GM21528 (cell line): ENCODE measurements around the gene NEK9.
"Not testable (repeated sequence)": the region's sequence is repeated elsewhere in the genome, so short reads cannot be mapped to it uniquely, and the experiment has no call there.

Source experiments
- ATAC-seq: cut with Tn5 transposase; IDR thresholded peaks from one replicate; pipeline ENCODE4 v1.9.1; 2021; ENCODE audit warnings: mild to moderate bottlenecking, moderate library complexity; ENCODE audit not compliant: unreplicated experiment, low FRiP score

Gene NEK9

DNA sequence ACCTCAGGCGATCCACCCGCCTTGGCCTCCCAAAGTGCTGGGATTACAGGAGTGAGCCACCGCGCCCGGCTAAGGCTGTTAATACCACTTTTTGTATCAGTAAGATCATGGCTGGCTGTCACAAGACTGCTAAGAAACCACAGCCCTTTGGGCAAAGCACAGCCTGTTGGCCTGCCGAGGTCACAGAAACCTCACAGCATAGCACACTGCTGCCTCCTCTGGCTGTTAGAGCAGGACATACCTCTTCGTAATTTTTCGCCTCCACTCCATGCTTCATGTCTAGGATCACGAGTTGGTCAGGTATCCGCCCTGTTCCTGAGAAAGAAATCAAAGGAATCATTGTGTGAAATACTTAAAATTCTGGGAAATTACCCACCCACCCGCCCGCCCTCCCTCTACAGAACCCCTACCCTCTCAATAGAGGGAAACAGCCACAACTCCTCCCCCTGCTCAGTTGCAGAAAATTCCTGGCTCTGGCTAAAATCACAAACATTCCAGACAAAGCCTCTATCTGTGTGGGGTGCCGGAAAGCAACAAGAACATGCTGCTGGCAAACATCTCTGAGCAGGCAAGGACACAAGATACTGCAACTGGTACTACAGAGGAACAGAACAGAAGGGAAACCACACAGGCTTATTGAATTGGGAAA, 20.7 kb upstream of the NEK9 start:
- no peak for ATAC-seq

DNA sequence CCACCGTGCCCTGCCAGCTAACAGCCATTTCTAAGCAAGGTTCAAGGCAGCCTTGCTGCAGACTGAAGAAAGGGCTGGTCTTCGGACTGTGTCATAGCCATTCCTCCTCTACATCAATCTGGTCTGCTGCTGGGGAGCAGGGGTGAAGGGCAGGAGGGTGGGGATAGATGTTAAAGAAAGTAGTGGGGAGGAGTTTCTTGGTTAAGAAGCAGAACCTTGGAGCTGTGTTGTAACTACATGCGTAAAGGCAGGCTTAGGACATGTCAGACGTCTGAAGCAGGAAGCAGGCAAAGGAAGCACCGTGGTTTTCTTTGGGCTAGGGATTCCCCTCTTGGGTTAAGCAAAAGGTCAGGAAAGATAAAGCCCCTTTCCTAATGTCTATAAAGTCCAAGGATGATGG, 18.1 kb upstream of the NEK9 start:
- ATAC-seq = no peak

DNA sequence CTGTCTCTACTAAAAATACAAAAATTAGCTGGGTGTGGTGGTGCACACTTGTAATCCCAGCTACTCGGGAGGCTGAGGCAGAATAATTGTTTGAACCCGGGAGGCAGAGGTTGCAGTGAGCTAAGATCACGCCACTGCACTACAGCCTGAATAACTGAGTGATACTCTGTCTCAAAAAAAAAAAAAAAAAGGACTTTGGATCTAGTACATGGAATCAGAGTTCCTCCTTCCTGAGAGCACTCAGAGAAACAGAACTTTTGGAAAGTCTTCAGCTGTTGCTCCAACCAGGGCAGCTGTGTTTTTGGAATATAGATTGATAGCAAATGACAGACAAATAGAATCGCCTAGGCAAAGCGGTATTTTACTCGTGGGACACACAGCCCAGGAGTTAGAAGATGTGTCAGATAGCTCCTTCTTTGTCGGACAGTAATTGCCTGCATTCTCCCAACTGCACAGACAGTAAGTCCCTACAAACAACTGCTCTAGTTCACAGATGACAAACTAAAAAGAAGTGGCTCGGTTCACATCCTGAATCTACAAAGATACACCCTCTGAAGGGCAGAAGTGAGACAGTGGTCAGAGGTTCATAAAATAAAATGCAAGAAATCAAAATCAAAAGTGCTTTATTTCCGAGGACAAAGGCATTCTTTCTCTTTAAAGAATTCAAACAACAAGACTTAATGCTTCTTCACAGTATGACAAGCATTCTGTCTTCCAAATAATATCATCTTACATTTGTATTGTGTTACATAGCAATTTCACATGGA, 17.1 kb upstream of the NEK9 start:
- no peak for ATAC-seq

DNA sequence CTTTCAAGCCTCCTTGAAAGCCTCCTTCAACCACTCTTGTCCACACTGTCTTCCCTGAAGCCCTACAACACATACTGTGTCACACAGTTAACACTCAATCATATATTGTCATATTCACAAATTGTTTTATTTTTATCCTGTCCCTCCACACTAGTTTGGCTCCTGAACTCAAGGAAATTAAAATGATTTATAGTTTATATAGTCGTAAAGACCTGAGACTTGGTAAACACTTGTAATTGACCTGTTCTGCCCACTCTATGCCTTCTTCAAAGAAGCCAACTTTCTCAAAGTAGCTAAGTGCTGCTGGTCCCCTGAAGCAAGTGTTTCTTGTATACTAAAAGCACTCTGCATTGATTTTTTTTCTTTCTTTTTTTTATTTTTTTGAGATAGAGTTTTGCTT, 15.6 kb upstream of the NEK9 start:
- no peak for ATAC-seq

DNA sequence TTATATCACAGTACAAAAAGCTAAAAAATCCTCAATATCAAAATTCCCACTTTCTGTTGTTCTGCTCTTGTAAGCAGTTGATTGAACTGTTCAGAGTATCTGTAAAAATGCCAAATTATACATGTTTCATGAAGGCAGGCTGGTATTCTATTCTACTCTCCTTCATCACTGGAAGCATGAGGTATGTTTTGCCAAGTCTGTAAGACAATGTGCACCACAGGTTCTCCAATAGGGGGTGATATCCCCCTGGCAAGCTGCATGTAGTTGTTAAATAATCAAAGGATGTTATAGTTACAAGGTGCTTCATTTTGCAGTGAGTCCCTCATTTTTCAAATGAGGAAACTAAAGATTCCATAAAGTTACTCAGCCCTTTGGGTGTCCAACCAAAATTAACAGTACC, 15.1 kb upstream of the NEK9 start:
- no peak for ATAC-seq

DNA sequence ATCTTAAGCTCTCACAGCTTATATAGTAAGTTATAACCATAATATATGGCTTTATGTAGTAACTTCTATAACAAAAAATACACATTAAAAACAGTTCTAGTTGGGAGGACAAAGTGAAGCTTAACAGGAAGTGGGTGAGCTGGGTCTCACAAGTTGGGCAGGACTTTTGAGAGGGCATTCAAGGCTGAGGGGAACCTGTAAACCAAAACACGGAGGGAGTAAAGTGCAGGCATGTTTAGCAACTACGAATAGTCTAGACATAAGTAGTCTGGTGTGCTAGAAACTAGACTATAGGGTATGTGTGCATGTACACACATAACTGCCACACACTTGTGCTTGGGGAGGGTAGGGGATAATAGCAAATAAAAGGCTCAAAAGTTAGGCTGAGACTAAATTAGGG, 14.2 kb upstream of the NEK9 start:
- ATAC-seq = no peak

DNA sequence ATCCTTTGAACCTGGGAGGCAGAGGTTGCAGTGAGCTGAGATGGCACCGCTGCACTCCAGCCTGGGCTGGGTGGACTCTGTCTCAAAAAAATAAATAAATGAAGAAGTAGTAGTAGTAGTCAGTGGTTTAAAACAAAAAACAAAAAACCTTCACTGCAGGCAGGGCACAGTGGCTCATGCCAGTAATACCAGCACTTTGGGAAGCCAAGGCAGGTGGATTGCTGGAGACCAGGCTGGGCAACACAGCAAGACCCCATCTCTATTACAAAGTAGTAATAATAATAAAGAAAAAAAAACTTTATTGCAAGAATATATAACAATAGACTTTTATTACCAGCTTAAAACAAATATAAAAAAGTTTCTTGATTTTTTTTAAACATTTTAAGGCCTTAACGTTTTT, 13.8 kb upstream of the NEK9 start:
- ATAC-seq = no peak

DNA sequence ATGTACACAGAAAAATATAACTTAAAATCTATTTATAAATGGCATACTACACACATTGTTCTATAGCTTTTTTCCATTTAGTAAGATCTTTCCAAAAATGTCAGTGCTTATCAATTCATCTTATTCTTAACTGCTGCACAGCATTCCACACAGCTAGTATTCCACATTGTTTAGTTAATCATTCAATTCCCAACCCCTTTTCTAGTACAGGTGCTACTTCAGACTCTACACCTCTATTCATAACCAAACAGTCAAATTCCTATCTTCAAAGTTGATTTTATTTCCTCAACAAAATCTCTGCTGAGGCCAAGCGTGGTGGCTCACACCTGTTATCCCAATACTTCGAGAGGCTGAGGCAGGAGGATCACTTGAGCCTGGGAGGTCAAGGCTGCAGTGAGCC, 12.3 kb upstream of the NEK9 start:
- ATAC-seq = no peak

DNA sequence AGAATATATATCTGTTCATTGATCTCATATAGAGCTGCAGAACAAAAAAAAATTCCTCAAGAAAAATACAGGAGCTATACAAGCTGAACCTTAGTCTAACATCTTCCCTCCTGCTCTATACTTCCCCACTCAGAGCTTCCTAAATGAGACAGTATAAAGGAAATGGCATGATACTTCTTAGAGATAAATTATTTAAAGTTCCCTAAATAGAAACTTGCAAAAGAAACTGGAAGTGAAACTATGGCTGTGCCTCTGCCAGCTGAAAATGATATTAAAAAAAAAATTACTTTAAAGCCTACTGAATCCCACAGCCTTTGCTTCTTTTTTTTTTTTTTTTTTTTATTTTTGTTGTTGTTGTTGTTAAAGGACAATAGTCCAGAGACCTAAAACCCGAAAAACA, 11.6 kb upstream of the NEK9 start:
- no peak for ATAC-seq

DNA sequence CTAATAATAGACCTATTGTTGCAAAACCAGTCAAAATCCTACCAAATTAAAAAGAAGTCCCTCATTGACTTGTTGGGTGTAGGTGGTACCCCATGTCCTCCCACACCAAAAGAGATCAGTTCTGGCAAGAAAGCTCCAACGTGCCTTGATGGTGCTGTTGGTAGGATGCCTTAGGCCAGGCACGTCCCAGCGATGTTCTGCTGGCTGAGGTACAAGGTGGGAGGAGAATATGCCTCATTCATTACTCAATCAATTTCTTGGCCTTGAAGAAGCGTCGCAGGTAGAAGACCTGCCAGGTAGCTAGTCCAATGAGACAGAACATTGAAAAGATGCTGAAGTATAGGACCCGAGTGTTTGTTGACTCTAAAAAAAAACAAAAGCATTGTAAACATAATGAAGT, 7.8 kb upstream of the NEK9 start:
- ATAC-seq = no peak

DNA sequence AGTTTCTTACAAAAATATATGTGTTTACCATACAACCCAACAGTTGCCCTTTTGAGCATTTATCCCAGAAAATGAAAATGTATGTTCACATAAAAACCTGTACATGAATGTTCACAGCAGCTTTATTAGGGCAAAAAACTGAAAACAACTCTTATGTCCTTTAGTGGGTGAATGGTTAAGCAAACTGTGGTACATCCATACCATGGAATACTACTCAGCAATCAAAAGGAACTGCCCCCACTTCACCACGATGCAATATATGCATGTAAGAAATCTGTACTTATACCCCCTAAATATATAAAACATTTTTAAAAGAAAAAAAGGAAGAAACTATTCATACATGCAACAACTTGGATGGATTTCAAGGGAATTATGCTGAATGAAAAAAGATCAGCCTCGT, 6.7 kb upstream of the NEK9 start:
- no peak for ATAC-seq

DNA sequence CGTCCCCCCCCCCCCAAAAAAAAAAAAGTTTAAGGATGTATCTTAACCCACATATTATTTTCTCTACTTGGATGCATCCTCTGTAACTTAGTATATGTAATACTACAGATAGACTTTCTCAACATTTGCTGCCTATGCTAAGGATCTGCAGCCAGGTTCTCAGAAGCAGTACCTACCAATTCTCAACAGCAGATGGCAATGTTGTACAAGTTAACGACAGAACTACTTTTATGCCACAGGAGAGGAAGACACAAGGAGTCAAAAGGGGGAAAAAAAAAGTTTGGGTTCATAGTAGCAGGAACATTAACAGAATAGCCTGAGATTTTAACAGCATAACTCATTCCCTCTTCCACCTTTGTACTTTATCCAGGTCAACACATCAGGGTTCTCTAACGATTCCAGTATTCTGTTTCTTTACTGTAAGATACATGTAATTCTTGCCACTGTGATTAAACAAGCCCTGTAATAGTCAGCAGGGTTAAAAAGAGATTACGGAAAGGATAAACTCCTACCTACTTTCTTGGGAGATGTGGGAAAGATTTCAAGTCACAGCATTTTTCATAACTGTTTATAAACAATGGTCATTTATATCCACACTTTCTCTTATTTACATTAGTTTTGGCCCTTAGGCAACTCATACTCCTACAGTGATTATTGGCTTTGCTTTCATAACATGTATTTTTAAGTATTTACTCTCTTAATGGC, 5.7 kb upstream of the NEK9 start:
- no peak for ATAC-seq

DNA sequence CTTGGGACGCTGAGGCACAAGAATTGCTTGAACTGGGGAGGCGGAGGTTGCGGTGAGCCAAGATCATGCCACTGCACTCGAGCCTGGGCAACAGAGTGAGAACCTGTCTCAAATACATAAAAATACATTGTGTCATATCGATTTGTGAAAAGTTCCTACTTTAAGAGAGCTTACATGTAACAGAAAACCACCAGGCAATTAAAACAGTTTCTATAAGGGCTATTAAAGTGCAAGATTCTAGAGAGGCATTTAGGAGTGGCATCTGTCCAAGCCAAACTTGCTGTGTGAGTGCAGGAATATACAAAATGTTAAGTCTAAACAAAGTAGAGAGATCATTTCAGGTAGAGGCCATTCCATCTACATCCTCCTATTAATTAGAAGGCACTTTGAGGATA, 1.7 kb upstream of the NEK9 start:
- ATAC-seq = no peak

DNA sequence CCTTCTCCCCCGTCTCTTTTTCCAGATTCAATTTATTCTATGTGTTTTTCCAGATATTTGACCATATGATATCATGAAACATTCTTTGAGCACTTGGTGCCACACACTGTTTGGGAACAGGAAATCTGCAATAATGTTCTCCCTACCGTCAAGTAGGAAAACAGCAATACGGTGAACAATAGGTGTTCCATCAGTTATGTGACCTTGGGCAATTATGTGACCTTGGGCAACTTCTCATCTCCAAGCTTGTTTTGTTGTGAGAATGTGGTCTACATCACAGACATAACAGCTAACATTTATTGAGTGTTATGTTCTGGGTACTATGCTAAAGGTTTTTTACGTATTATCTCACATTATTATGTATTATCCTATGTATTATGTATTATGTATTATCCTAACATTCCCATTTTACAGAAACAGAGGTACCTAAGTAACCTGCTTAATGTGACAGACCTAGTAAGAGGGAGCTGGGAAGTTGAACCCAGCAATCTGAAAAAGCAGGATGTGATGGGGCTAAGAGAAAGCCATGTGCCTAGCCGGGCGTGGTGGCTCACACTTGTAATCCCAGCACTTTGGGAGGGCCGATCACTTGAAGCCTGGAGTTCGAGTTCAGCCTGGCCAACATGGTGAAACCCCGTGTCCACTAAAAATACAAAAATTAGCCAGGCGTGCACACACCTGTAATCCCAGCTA, 1.2 kb upstream of the NEK9 start:
- ATAC-seq = no peak

DNA sequence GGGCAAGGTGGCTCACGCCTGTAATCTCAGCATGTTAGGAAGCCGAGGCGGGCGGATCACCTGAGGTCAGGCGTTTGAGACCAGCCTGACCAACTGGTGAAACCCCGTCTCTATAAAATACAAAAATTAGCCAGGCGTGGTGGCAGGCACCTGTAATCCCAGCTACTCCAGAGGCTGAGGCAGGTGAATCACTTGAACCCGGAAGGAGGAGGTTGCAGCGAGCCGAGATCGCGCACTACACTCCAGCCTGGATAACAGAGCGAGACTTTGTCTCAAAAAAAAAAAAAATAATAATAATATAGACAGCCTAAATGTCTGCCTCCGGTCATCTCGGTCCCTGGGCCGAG, 599 bp upstream of the NEK9 start:
- ATAC-seq = not testable (repeated sequence)

DNA sequence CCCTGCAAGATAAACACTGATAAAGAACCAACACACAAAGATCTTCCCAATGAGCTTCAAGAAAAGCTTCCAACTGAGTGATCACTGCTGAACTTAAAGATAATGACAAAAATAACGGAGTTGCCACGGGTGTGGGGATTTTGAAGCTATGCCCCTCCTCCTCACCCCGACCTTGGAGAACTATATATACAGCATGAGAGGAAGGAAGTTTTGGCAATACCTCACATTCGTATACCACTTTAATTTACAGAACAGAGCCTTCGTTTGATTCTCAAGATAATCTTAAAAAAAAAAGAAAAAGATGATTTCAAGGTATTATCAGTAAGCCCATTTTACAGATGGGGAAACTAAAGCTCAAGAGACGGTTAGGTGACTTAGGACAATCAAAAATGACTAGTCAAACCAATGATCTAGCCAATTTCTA, 715 bp downstream of the NEK9 start:
- no peak for ATAC-seq

DNA sequence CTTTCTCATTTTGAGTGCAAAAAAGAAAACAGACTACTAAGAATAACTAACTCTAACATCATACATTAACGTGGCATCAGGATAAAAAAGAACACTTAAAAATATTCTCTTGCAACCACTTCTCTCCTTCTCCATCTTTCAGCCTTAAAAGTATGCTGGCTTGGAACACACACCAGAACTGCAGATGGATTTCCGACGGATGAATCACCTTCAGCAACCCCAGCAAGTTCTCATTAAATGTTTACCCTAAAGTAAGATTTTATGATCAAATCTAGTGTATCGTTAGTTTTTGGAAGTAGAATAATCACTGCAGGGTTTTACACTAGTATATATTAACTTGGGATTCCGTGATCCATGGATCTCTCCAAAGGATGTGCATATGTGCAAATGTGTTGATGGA, 1.2 kb downstream of the NEK9 start:
- no peak for ATAC-seq

DNA sequence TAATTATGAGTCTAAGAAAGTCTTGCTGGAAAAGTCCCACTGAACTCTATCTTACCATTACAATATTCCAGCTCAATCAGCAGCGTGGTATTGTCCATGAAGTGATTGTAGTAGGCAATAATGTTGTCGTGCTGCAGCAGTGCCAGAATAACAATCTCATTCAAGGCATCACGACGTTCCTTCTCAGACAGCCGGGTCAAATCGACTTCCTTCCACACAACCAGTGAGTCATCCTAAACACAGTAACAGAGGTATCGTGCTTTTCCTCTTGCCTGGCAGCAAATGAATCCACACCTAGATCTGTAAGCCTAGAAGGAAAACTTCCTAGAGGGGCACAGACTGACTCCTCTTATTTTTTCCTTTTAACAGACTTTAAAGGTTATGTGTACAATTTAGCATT, 2.9 kb downstream of the NEK9 start:
- ATAC-seq = no peak

DNA sequence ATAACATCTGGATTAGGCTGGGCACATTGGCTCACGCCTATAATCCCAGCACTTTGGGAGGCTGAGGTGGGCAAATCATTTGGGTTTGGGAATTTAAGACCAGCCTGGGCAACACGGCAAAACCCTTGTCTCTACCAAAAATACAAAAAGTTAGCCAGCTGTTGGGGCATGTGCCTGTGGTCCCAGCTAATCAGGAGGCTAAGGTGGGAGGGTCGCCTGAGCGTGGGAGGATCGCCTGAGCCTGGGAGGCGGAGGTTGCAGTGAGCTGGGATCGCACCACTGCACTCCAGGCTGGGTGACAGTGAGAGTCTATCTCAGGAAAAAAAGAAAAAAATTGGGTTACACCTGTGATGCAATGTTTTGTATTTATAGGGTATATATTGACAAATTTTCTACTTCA, 5.3 kb downstream of the NEK9 start:
- ATAC-seq = no peak

DNA sequence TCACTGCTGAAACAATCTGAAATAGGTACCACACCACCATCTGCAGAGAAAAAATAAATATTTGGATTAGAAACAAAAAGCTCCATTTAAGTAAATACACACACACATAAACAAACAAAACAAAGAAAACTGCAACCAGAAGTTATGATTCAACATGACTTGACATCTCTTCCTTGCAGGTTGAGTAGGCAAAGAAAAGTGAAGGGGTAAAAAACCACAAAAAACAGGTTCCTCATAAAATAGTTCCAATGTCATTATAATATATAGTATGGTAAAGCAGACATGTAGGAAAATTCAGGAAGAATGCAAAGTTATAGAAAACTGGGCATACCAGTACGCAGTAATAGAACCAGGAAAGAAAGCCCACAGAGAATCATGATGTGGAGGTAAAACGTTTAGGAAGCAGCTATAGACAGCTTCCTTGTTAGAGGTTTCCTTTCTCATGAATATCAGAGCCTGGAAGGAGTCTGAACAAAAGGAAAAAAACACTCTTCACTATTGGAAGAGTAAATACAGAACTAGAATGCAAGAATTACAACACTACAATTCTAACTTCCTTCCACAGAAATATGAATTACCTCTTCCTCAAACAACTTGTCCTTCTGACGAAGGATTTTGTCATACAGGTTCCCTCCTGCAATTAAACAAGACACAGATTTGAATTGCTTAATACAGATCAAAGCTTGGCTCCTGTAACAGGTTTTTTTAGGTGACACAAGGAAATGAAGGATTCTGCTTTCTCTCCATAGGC, 6.1 kb downstream of the NEK9 start:
- no peak for ATAC-seq

DNA sequence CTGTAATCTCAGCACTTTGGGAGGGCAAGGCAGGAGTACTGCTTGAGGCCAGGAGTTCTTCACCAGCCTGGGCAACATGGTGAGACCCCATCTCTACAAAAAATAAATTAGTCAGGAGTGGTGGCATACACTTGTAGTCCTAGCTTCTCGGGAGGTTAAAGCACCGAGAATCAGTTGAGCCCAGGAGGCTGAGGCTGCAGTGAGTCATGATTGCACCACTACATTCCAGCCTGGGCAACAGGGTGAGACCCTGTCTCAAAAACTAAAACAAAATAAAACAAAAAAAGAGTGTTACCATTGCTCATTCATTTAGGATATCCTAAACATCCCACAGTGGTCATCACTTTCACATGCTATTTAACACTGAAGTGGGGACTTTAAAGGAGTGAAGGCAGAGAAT, 7.8 kb downstream of the NEK9 start:
- no peak for ATAC-seq
